Vagina (tissue), 2 donors: ENCODE results near the gene PNKD. TPM values are rescaled to one million over a fixed set of nuclear protein-coding genes. Genes with fewer than 3 reads are reported as not detected.

Source experiments
- DNase-seq, 2 donors: peaks; one replicate each; pipeline ENCODE4 v3.0.0-alpha.2; 2017; ENCODE audit errors: extremely low spot score in 2 of 2
- H3K27ac ChIP-seq: fragments of 200-600 bp; sonication (generic); one replicate; pipeline ENCODE4 v1.5.1; 2019
- H3K27me3 ChIP-seq: fragments of 200-600 bp; sonication (generic); one replicate; pipeline ENCODE4 v1.5.1; 2019
- H3K36me3 ChIP-seq, 2 donors: fragments of 200-600 bp; sonication (generic); one replicate each; pipeline ENCODE4 v1.5.1; 2017 to 2019
- H3K4me1 ChIP-seq: fragments of 200-600 bp; sonication (generic); one replicate; pipeline ENCODE4 v1.5.1; 2019
- H3K4me3 ChIP-seq, 2 donors: fragments of 200-600 bp; sonication (generic); 1 replicate in 1 of 2; 2 replicates in 1 of 2; pipeline ENCODE4 v1.5.1; 2016 to 2019
- H3K9me3 ChIP-seq: fragments of 200-600 bp; sonication (generic); one replicate; pipeline ENCODE4 v1.5.1; 2019
- CTCF ChIP-seq, 3 experiments: fragments of 450-650 bp in 2 of 3; fragments of 200-600 bp in 1 of 3; sonication (generic) in 1 of 3; IDR thresholded peaks; one replicate each; pipeline ENCODE4 v1.5.1; 2017 to 2019; ENCODE audit warnings: antibody characterized with exemption in 3 of 3, mild to moderate bottlenecking in 2 of 3, moderate library complexity in 2 of 3
- POLR2A ChIP-seq, 2 donors: fragments of 450-650 bp; IDR thresholded peaks; one replicate each; pipeline ENCODE4 v1.6.1; 2017; ENCODE audit warnings: antibody characterized with exemption in 2 of 2, mild to moderate bottlenecking in 2 of 2, moderate library complexity in 2 of 2
- POLR2AphosphoS5 ChIP-seq, 2 donors: sonication (generic); formaldehyde crosslinking; IDR thresholded peaks; one replicate each; pipeline ENCODE4 v1.9.0; 2017; ENCODE audit warnings: antibody characterized with exemption in 2 of 2, mild to moderate bottlenecking in 2 of 2, low read depth in 1 of 2; ENCODE audit not compliant: insufficient read depth in 1 of 2
- intact Hi-C: fragments of 100-400 bp; cut with DNase I; formaldehyde crosslinking; loops from one replicate; pipeline ENCODE4 v1.15.1; 2023
- total RNA-seq: library from RNA; depleted of rRNA; stranded (reverse); fragments of >200 nt; gene quantifications from one replicate; pipeline ENCODE4 v1.2.3, GENCODE V29; 2016

The PNKD gene
- total RNA-seq, 1 donor from 2014 or later: 28.7 TPM

DNA sequence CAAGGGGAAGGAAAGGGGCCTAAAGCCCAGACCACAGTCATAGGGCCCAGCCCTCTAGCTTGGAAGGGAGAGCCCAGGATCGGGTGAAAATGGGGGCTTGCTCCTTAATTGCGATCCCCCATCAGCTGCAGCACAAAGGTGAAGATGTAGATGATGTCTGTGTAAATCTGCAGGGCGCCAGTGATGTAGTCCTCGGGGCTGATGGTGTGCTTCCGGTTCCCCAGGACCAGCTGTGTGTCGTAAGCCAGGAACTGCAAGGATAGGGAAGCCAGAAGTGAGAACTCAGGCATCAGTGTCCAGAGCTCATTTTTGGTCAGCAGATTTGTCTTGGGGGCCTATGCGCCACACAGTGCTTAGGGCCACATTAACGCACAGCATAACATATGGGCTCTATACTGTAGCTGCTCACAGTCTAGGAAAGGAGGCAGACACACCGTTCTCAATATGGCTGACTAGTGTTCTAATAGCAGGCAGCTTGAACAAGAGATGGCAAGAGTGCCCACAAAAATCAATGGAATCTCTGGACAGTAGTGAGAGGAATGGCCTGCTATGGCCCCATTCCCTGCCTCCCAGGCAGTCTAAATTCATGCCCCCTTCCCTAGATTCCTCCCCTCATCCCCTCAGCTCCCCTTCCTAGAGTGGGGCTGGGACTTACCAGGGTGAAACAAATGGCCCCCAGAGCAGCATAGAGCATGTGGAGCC, 5.2 kb downstream of the PNKD start:
- Histone ChIP-seq H3K4me1 (peaks cover 65% of the 10 kb centered on the region), H3K27me3 (no peaks in the 10 kb centered on the region), H3K9me3 (no peaks in the 10 kb centered on the region), H3K36me3 (peaks cover 0 to 74% of the 10 kb centered on the region in 2 donors), H3K27ac (peak overlapping the region; percentile 94), H3K4me3 (no peak overlapping the region)
- no peak for DNase-seq
- no peak for TF ChIP-seq POLR2AphosphoS5 (IDR thresholded peaks at IDR 0.05; ENCODE audit: insufficient read depth in 1 of 2, low read depth in 1 of 2)
- no peak for TF ChIP-seq POLR2A (IDR thresholded peaks at IDR 0.05)
- intact Hi-C loops: no loop called here

GRCh38 chr2:218276986-218277755, 6.9 kb downstream of the PNKD start:
- H3K4me1 ChIP-seq: peaks cover 60% of the 10 kb centered on the region
- TF ChIP-seq CTCF (IDR thresholded peaks at IDR 0.05) (no peak), POLR2A (IDR thresholded peaks at IDR 0.05) (no peak), POLR2AphosphoS5 (IDR thresholded peaks at IDR 0.05; ENCODE audit: insufficient read depth in 1 of 2, low read depth in 1 of 2) (no peak)
- intact Hi-C loops: no loop called here
- H3K36me3 ChIP-seq: peaks cover 0 to 88% of the 10 kb centered on the region in 2 donors
- H3K27ac ChIP-seq: peak overlapping the region; percentile 60
- no peaks in the 10 kb centered on the region for H3K9me3 ChIP-seq
- H3K4me3 ChIP-seq: no peak overlapping the region
- DNase-seq: no peak
- no peaks in the 10 kb centered on the region for H3K27me3 ChIP-seq

- Histone ChIP-seq H3K9me3 (no peaks in the 10 kb centered on the region), H3K36me3 (peaks cover 0 to 88% of the 10 kb centered on the region in 2 donors), H3K4me1 (peaks cover 60% of the 10 kb centered on the region), H3K4me3 (no peak overlapping the region), H3K27me3 (no peaks in the 10 kb centered on the region), H3K27ac (peak overlapping the region; percentile 60)
- no peak for TF ChIP-seq POLR2AphosphoS5 (IDR thresholded peaks at IDR 0.05; ENCODE audit: insufficient read depth in 1 of 2, low read depth in 1 of 2)
- TF ChIP-seq POLR2A (IDR thresholded peaks at IDR 0.05): no peak
- no peak for TF ChIP-seq CTCF (IDR thresholded peaks at IDR 0.05)
- intact Hi-C loops: no loop called here
- DNase-seq: no peak
Measured at GRCh38 chr2:218277921-218278320, 7.6 kb downstream of the PNKD start.

GRCh38 chr2:218278531-218279360, 8.4 kb downstream of the PNKD start:
- H3K4me3 ChIP-seq: no peak overlapping the region
- H3K9me3 ChIP-seq: no peaks in the 10 kb centered on the region
- peak overlapping the region; percentile 60 for H3K27ac ChIP-seq
- H3K36me3 ChIP-seq: peaks cover 0 to 81% of the 10 kb centered on the region in 2 donors
- intact Hi-C loops: no loop called here
- no peaks in the 10 kb centered on the region for H3K27me3 ChIP-seq
- peaks cover 60% of the 10 kb centered on the region for H3K4me1 ChIP-seq
- TF ChIP-seq POLR2AphosphoS5 (IDR thresholded peaks at IDR 0.05; ENCODE audit: insufficient read depth in 1 of 2, low read depth in 1 of 2) (no peak), CTCF (IDR thresholded peaks at IDR 0.05) (no peak), POLR2A (IDR thresholded peaks at IDR 0.05) (no peak)
- no peak for DNase-seq

- no peak overlapping the region for H3K27ac ChIP-seq
- H3K4me3 ChIP-seq: no peak overlapping the region
- intact Hi-C loops: no loop called here
- TF ChIP-seq CTCF (IDR thresholded peaks at IDR 0.05): no peak
- no peak for TF ChIP-seq POLR2A (IDR thresholded peaks at IDR 0.05)
- TF ChIP-seq POLR2AphosphoS5 (IDR thresholded peaks at IDR 0.05; ENCODE audit: insufficient read depth in 1 of 2, low read depth in 1 of 2): no peak
- H3K27me3 ChIP-seq: no peaks in the 10 kb centered on the region
- H3K9me3 ChIP-seq: no peaks in the 10 kb centered on the region
- peaks cover 74% of the 10 kb centered on the region for H3K4me1 ChIP-seq
- peaks cover 0 to 65% of the 10 kb centered on the region in 2 donors for H3K36me3 ChIP-seq
- DNase-seq: no peak
Measured at GRCh38 chr2:218280260-218280870, 10.0 kb downstream of the PNKD start.
